Dedifferentiated amniotic fluid mesenchymal stem cell (primary cell): ENCODE data around the gene RAVER2.
"Not testable (repeated sequence)": the region's sequence is repeated elsewhere in the genome, so short reads cannot be mapped to it uniquely, and the experiment has no call there.

Source experiments
- DNase-seq: peaks from one replicate; pipeline ENCODE4 v3.0.0-alpha.2; 2016; ENCODE audit errors: extremely low spot score

The RAVER2 gene, protein sequence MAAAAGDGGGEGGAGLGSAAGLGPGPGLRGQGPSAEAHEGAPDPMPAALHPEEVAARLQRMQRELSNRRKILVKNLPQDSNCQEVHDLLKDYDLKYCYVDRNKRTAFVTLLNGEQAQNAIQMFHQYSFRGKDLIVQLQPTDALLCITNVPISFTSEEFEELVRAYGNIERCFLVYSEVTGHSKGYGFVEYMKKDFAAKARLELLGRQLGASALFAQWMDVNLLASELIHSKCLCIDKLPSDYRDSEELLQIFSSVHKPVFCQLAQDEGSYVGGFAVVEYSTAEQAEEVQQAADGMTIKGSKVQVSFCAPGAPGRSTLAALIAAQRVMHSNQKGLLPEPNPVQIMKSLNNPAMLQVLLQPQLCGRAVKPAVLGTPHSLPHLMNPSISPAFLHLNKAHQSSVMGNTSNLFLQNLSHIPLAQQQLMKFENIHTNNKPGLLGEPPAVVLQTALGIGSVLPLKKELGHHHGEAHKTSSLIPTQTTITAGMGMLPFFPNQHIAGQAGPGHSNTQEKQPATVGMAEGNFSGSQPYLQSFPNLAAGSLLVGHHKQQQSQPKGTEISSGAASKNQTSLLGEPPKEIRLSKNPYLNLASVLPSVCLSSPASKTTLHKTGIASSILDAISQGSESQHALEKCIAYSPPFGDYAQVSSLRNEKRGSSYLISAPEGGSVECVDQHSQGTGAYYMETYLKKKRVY

DNA sequence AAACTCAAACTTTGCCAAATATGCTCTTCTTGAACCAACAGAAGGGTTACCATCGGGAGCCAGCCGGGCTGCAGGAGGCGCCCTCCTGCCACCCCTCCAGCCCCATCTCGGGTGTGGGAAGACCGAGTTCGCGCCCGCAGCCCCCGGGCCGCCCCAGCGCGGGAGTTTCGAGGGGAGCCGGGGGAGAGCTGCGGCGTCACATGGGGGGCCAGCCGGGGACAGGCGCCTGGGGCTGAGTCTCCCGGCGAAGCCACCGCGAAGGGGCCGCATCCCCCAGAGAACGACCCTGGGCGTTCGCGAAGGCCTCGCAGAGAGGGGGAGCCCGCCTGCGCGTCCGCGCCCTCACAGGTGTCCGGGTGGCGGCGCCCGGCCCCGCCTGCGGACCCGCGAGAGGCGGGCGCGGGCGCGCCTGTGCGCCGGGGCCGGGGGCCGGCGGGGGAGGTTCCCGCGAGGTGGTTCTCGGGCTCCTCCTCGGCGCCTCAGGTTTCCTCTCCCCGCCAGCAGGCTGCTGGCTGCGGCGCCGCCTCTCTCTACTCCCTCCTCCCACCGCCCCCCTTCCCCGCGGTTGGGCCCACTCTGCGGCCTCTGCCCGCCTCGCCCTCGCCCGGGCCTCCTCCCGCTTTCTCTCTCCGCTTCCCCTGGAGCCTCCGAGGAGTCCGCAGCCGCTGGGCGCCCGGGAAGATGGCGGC, at the start of gene RAVER2:
RAVER2 (plus strand) TSS at position 584 of the 689 bp plus-strand sequence; CDS start at position 682, 98 bp downstream.
- DNase-seq, result peak; percentile 50

DNA sequence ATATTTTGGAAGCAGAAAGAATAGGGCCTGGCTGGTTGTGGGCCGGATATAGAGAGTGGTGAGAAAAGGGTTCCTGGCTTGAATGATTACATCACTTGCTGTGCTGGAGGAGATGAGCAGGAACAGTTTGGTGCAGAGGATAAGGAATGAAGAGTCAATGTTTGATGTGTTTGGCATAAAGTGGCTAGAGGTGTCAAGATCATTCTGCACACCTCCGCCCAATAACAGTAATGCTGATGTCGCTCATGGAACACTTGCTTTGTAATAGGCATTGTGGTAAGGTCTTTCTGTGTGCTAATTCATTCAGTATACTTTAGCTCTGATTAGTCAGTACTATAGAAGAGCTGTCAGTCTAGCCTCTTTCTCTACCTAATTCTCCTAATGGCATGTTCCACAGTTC, 48.0 kb upstream of the RAVER2 start:
- DNase-seq, result no peak

DNA sequence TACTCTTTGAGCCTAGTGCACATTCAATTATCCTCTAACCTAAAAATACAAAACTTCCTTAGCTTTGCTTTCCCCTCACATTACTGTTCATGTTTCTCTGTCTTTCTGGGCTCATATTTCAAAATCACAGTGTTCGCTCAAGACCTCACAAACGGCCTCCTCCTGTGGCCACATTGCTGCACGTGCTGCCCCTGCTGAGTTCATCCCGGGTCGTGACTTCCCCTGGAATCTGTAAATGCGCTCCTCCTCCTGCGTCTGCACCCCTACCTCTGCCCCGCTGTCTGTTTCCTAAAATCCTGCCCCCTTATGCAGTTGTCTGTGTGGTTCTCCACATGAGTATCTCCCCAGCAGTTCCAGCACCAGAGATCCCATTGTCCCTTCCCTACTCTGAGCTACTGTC, 45.5 kb upstream of the RAVER2 start:
- no peak for DNase-seq

DNA sequence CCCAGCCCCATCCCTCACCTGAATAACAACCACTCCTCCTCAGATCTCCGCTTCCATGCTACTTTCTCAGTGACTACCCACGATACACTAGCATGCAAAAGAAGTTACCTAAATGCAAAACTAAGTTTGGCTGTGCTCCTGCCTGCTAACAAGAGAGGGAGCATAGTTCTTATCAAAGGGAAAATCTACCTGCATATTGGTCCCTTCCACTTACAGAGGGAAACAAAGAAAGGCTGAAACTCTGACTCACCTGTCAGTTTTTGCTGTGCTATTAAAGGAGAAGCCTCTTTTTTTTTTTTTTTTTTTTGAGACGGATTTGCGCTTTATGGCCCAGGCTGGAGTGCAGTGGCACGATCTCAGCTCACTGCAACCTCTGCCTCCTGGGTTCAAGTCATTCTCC, 43.8 kb upstream of the RAVER2 start:
- DNase-seq, result no peak

DNA sequence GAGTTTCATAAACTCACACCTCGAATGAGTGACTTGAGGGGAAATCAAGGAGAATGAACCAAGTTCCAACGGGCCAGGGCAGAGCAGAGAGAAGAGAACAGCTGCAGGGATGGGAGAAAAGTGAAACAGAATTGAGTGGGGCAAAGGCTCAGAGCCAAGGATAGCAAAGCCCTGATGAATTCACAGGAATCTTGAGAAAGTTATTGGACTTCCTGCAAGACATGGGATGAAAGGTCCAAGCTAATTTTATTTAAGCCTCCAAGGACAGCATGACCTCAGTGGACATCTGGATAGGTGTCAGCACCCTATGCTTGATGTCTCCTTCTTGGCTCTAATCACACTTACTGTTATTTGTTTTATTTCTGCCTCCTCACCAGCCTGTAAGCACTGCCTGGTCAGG, 43.0 kb upstream of the RAVER2 start:
- no peak for DNase-seq

DNA sequence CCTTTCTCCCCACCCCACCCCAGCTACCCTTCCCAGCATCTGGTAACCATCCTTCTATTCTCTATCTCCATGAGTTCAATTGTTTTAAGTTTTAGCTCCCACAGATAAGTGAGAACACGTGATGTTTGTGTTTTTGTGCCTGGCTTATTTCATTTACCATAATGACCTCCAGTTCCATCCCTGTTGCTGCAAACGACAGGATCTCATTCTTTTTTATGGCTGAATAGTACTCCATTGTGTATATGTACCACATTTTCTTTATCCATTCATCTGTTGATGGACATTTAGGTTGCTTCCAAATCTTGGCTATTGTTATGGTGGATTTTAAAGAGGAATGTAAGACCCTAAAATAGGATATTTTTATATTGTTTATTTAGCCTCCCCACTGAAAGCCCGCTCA, 42.2 kb upstream of the RAVER2 start:
- DNase-seq, result not testable (repeated sequence)

DNA sequence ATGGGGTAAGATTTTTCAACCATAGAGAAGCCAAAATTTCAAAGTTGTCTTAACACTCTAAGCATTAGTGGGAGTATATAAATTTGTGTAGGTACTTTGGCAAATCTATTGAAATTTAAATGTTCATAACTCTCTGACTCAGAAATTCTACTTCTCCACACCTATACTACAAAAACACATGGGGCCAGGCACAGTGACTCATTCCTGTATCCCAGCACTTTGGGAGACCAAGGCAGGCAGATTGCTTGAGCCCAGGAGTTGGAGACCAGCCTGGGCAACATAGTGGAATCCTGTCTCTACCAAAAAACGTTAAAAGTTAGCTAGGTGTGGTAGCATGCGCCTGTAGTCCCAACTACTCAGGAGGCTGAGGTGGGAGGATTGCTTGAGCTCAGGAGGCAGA, 41.3 kb upstream of the RAVER2 start:
- no peak for DNase-seq

DNA sequence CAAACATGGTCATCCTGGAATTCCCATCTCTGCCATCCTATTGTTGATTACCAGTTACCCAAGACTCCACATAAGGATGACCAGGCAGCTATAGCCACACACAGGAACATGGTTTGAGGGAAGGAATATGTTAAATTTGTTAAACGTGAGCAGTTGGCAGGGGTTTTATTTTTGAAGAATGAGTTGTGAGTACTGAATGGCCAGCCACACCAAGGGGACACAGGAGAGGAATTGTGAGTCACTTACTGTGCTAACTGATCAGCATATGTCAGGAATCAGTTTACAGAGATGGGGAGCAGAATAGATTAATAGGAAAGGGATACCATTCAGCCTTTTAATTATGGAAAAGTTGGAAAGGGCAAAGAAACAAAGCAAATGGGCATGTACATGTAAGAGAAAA, 39.3 kb upstream of the RAVER2 start:
- no peak for DNase-seq

DNA sequence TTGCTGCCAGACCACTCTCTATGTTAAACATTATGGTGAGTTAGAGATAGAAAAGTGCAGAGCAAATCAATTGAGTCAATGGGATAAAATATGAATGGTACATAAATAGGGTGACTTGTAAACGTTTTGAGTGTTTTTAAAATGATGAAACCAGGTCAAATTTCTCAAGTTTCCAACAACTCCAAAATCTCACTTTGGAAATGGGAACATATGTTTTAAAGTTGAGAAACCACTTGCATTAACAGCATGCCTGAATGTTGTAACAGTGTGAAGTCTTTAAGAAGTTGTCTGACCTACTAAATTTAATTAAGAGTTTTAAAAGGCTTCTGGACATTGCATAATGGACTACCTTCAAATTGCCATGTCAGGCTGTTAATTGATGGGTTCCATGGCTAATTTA, 33.6 kb upstream of the RAVER2 start:
- no peak for DNase-seq

DNA sequence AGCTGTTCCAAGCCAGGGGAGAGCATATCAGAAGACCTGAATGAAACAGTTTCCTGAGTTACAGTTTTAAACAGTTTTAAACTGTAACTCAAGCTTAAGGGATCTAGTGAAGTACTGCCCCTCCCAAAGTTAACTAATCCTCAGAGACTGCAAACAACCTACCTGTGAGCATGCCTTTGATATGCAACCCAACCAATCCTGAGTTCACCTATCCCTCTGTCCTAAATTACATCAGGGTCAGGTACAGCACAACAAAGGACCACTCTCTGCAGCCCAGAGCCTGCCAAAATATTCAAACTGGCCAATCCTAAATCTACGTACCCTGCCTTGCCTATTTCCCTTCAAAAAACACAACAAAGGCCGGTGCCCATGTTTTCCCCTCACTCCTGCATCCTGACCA, 32.8 kb upstream of the RAVER2 start:
- DNase-seq, result no peak

DNA sequence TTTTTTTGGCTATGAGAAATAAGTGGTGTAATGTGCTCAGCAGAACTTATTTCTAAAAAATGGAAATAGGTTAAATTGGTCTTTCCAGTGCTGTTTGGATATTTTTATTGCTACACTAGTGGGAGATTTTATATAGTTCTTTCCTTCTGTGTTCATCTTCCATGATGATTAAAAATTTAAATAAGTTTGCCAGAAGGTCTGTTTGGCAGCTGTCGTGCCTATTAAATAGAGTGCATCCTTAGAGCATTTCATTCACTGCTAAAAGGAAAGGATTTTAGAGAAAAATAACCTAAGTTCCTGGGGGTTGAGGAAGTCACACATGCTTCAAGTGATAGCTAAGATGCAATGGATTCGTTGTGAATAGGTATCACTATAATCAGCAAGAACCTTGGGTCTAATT, 29.7 kb upstream of the RAVER2 start:
- no peak for DNase-seq

DNA sequence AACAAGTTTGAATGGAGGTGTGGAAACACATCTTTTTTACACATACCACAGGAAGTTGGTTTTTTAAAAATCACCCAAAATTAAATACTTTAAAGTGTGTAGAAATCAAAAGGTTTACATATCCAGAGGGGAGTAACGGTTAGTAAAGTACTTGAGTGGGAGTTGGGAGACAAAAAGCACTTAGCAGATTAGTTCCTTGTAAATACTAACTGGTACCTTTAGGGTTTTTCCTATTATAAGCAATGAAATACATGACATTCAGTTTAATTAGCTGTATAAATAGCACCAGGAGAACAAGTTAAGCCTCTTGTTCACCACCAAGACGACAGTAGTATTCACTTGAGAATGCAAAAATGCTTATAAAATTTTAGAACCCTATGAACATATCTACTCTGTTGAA, 23.7 kb upstream of the RAVER2 start:
- no peak for DNase-seq

DNA sequence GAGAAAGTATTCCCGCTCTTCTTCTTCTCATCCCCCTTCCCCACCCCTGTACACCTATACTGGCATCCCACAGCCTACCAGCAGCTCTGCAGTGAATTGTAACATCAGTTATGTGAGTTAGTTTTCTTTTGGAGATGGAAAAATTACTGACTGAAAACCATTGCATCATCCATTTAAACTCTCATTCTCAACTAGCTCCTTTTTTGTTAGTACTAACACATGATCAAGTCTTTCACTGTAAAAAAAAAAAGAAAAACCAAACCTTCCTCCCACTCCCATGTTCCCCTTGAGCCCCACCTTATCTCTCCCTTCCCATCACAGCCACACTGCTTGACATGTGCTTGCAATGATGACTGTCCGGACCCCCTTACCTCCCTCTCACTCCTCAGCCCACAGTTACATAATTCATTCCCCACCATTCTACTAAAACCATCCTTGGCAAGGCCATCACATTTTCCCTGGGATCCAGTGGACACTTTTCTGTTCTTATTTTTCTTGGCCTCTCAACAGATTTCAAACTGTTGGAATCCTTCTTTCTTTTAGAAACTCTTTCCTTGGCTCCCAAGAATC, 23.2 kb upstream of the RAVER2 start:
- no peak for DNase-seq

DNA sequence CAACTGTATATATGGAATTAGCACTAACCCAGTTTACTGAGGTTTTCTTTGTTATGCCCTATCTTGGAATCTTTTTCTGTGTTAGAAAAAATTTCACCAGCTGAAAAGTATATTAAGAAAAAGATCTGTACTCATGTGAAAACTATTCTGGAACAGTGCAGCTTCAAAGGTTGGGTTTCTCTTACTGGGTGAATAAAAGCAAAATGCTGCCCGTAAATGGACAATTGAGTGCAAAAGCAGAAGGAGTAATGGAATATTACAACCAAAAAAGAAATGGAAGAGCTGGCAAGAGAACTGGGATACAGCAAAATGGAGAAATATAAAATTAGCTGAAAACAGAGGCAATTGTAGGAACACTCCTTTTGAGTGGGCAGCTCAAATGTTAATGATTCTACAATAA, 17.0 kb upstream of the RAVER2 start:
- no peak for DNase-seq

DNA sequence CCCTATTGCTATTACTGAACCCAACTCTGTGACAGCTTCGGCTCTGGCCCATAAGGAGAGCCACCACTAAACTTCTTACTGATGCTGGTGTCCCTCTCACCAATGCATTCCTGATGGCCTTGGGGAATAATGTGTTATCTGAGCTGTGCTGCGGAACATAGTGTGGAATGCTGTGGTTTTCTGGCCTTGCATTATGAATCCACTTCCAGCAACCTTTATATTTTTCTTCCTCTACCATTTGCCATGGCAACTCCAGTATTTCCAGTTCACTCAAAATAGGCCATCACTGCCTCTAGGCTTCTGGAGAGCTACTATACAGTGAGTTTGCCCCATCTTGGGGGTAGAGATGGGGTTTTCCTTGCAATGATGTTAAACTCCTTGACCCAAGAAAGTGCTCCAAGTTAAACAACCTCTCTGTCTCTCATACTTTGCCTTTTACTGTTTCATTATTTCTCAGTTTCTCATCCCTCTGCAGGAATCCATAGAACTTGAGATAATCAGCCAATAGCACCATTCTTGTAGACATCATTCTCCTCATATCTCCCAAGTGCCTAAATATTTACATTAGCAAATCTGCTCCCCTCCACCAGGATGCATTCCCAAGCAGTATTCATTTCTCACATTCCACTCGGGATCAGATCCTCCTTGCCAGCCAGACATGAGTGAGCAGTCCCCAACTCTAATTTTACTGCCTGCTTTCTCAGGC, 11.1 kb upstream of the RAVER2 start:
- DNase-seq, result peak; percentile 51

DNA sequence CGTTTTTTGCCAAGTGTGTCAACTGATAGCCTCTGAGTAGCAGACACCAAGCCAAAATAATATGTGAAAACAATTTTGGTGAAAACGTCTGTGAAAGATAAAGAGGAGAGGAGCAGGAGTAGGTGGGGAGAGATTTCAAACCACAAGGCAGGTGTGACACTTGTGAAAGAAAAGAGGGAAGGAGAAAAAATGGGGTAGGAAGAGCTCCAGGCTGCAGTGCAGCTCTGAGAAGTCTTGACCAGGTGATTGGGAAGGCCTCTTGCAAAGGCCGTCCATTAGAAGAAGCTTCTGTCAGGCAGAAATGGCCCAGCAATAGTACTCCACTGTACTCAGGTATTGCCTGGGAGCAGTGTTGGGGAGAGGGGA, 10.6 kb upstream of the RAVER2 start:
- no peak for DNase-seq

DNA sequence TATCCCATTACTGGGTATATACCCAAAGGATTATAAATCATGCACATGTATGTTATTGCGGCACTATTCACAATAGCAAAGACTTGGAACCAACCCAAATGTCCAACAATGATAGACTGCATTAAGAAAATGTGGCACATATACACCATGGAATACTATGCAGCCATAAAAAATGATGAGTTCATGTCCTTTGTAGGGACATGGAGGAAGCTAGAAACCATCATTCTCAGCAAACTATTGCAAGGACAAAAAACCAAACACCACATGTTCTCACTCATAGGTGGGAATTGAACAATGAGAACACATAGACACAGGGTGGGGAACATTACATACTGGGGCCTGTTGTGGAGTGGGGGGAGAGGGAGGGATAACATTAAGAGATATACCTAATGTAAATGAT, 4.2 kb upstream of the RAVER2 start:
- not testable (repeated sequence) for DNase-seq

DNA sequence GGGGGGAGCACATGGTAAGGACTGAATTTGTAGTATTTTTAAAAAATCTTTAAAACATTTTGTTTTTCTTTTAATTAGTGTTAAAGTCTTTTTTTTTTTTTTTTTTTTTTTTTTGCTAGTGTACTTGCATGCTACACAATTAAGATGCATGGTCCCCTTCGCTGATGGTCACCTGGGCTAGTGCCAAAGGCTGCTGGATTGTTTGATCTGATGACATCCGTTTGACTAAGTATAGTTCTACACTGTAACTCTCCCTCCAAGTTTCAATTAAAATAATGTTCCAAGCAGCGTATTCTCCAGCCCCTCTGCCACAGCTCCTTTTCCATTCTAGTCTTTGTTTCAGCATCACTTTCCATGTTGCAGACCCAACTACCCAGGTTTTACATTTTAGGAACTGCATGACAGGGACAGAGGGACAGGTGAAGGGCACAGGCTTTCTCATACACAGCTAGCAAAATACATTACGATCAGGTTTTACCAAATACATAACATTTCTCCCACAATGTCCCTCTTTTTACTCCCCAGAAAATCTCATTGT, 852 bp upstream of the RAVER2 start:
- DNase-seq, result no peak

DNA sequence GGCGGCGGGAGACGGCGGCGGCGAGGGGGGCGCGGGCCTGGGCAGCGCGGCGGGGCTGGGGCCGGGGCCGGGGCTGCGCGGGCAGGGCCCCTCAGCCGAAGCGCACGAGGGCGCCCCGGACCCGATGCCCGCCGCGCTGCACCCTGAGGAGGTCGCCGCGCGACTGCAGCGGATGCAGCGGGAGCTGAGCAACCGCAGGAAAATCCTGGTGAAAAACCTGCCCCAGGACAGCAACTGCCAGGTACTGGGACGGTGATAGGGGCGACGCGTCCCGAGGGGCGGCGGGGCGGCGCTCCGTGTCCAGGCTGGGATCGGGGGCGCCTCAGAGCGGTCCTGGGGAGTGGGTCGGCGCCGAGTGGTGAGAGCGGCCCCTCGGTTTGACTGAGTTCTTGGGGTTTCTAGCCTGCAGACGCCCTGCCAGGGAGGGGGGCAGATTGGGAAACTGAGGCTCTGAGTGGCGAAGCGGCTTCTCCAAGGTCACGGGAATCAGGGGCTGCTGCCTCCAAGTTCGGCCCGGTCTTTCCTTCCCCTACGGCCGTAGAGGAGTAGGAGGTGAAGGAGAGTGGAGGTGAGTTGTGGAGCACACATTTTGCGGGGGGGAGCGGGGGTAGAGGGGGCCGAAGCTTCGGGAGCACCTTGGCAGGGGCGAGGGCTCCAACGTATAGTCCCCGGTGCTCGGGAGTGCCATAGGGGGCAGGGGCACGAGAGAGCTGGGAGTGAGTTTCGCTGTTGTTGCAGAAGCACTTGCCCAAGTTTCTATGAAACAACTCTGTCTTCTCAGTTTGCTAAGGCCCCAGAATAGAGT, 508 bp downstream of the RAVER2 start:
- peak; percentile 39 for DNase-seq

DNA sequence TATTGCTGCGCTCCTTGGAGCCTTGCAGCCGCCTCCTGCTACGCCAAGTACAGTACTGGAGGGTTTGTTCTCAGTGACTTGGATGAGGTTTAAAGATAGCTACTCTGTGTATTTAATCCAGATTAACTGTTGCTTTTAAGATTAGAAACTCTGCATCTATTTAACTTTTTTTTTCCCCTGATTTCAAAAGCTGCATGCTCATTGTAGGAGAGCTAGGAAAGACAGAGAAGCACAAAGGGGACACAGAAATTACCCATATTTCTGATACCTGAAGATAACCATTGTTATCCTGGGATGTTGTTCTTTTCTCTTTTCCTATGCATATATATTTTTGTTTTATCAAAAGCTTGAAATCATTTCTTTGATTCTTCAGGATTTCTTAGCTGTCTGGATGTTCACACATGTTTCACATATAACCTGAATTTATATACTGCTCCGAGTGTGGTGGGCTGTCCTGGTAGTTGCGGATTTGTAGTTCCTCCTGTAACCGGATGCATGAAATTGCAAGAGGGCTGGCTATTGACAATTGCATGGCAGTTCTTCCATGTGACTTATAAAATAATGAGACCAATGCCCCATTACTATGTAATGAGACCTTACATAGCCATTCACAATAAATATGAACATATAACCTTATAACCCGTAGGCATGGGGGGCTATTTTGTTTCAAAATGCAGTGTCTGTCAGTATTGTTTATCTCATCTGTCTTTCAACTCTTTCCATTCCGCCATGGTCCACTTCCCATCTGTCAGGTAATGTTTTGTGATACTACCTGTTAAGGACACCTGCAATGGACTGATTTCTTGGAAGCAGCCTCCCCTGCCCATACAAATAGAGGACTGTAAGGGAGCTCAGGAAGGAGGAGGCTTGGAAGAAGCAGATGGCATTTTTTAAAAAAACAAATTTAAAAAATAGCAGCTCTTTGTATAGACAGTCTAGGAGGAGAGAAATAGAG, 1.4 kb downstream of the RAVER2 start:
- DNase-seq, result no peak
